Right atrium auricular region (tissue), 2 donors: Measurements from ENCODE around the gene CEBPG. TPM values are rescaled to one million over a fixed set of nuclear protein-coding genes. Genes with fewer than 3 reads are reported as not detected.

Experiments used
- DNase-seq: peaks from one replicate; pipeline ENCODE4 v3.0.0-alpha.2; 2019; ENCODE audit warnings: low spot score
- H3K27ac ChIP-seq, 2 donors: fragments of 200-600 bp; sonication (generic); 1 replicate in 1 of 2; 2 replicates in 1 of 2; pipeline ENCODE4 v1.5.1; 2016 to 2019
- H3K27me3 ChIP-seq, 2 donors: fragments of 200-600 bp; sonication (generic); one replicate each; pipeline versions ENCODE4 v1.5.1 to v1.6.0; 2017 to 2019
- H3K36me3 ChIP-seq: fragments of 200-600 bp; sonication (generic); one replicate; pipeline ENCODE4 v1.5.1; 2016
- H3K4me1 ChIP-seq, 2 donors: fragments of 200-600 bp; sonication (generic); one replicate each; pipeline versions ENCODE4 v1.5.1 to v1.6.0; 2017 to 2019
- H3K4me3 ChIP-seq, 2 donors: fragments of 200-600 bp; sonication (generic); 1 replicate in 1 of 2; 2 replicates in 1 of 2; pipeline ENCODE4 v1.5.1; 2017 to 2019; ENCODE audit warnings: mild to moderate bottlenecking in 1 of 2, moderate library complexity in 1 of 2
- H3K9me3 ChIP-seq, 2 donors: fragments of 200-600 bp; sonication (generic); one replicate each; pipeline ENCODE4 v1.5.1; 2019
- CTCF ChIP-seq, 2 donors: fragments of 200-600 bp; sonication (generic); IDR thresholded peaks; one replicate each; pipeline ENCODE4 v1.5.1; 2019; ENCODE audit warnings: antibody characterized with exemption in 2 of 2
- total RNA-seq, 2 donors: library from RNA; depleted of rRNA; stranded (reverse); fragments of >200 nt; gene quantifications; one replicate each; pipeline ENCODE4 v1.1.0, GENCODE V29; 2016

The CEBPG gene
- total RNA-seq, 2 donors from 2014 or later: 12.9 to 15.2 TPM

GRCh38 chr19:33416307-33417215, 43.1 kb downstream of the CEBPG start:
- Histone ChIP-seq H3K4me1 (peaks cover 0 to 5% of the 10 kb centered on the region in 2 donors), H3K27me3 (no peaks in the 10 kb centered on the region), H3K27ac (no peak overlapping the region), H3K36me3 (no peaks in the 10 kb centered on the region), H3K4me3 (peak overlapping the region in 1 of 2 donors; percentile 24), H3K9me3 (no peaks in the 10 kb centered on the region)
- peak; percentile 36 to 74 for TF ChIP-seq CTCF (IDR thresholded peaks at IDR 0.05)
- DNase-seq: no peak

DNA sequence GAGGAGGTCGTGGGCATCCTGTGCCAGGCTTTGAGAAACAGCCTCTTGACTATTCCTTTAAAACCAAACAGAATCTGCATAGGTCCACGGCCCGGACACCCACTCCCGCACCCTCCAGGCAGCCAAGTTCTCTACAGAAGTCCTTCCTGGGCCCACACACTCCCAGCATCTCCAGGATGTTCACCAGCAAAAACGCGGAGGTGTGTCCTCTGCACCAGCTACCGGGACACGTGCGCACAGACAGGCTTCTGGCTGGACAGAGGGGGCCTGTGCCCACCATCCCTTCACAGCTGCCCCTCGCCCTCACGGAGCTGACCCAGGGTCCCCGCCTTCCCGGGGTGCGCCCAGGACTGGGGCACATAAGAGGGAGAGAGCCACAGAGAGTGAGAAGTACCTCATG, 44.2 kb downstream of the CEBPG start:
- Histone ChIP-seq H3K4me3 (no peak overlapping the region), H3K27me3 (no peaks in the 10 kb centered on the region), H3K4me1 (peaks cover 0 to 5% of the 10 kb centered on the region in 2 donors), H3K9me3 (no peaks in the 10 kb centered on the region), H3K36me3 (no peaks in the 10 kb centered on the region), H3K27ac (no peak overlapping the region)
- no peak for DNase-seq
- TF ChIP-seq CTCF (IDR thresholded peaks at IDR 0.05): no peak

GRCh38 chr19:33418461-33418860, 45.0 kb downstream of the CEBPG start:
- peaks cover 0 to 5% of the 10 kb centered on the region in 2 donors for H3K4me1 ChIP-seq
- no peak for DNase-seq
- no peak overlapping the region for H3K27ac ChIP-seq
- H3K4me3 ChIP-seq: no peak overlapping the region
- TF ChIP-seq CTCF (IDR thresholded peaks at IDR 0.05): no peak
- no peaks in the 10 kb centered on the region for H3K27me3 ChIP-seq
- no peaks in the 10 kb centered on the region for H3K36me3 ChIP-seq
- H3K9me3 ChIP-seq: no peaks in the 10 kb centered on the region

GRCh38 chr19:33418871-33419787, 45.6 kb downstream of the CEBPG start:
- H3K27ac ChIP-seq: no peak overlapping the region
- H3K9me3 ChIP-seq: no peaks in the 10 kb centered on the region
- no peak overlapping the region for H3K4me3 ChIP-seq
- no peak for DNase-seq
- no peaks in the 10 kb centered on the region for H3K36me3 ChIP-seq
- TF ChIP-seq CTCF (IDR thresholded peaks at IDR 0.05): no peak
- H3K4me1 ChIP-seq: peaks cover 0 to 5% of the 10 kb centered on the region in 2 donors
- no peaks in the 10 kb centered on the region for H3K27me3 ChIP-seq

- Histone ChIP-seq H3K4me1 (peaks cover 0 to 5% of the 10 kb centered on the region in 2 donors), H3K9me3 (no peaks in the 10 kb centered on the region), H3K27me3 (no peaks in the 10 kb centered on the region), H3K36me3 (no peaks in the 10 kb centered on the region), H3K4me3 (no peak overlapping the region), H3K27ac (no peak overlapping the region)
- DNase-seq: no peak
- no peak for TF ChIP-seq CTCF (IDR thresholded peaks at IDR 0.05)
These were observed 46.2 kb downstream of the CEBPG start for GRCh38 chr19:33419788-33420130.
